ENCODE results near the gene FOXC1. TPM values are rescaled to one million over a fixed set of nuclear protein-coding genes. Genes with fewer than 3 reads are reported as not detected.

The FOXC1 gene
- polyA plus RNA-seq, 2 donors: 1.5 to 2.3 TPM

- H3K9me3 ChIP-seq (ENCODE audit: control insufficient read depth in 2 of 2, insufficient read depth in 1 of 2, low read depth in 1 of 2, low read length in 1 of 2): peaks cover 0 to 9% of the 10 kb centered on the region in 2 donors
- H3K4me3 ChIP-seq (ENCODE audit: low read depth in 1 of 2, low read length in 2 of 2): peak overlapping the region in 1 of 2 donors; percentile 45
- H3K27ac ChIP-seq (ENCODE audit: low read depth in 2 of 2, low read length in 1 of 2): no peak overlapping the region
- WGBS, 2 donors: 70 to 82% methylated on average over 50 of the region's 50 CpGs
- peaks cover 0 to 17% of the 10 kb centered on the region in 2 donors for H3K27me3 ChIP-seq (ENCODE audit: control insufficient read depth in 1 of 2, insufficient read depth in 2 of 2, low read length in 2 of 2)
- peaks cover 0 to 3% of the 10 kb centered on the region in 2 donors for H3K36me3 ChIP-seq (ENCODE audit: control insufficient read depth in 2 of 2, insufficient read depth in 2 of 2, low read length in 1 of 2)
- H3K4me1 ChIP-seq (ENCODE audit: control insufficient read depth in 2 of 2, insufficient read depth in 2 of 2, low read length in 1 of 2): peaks cover 3 to 5% of the 10 kb centered on the region in 2 donors
Observed at GRCh38 chr6:1615151-1615852, 5.6 kb downstream of the FOXC1 start.

GRCh38 chr6:1615853-1616420 is 6.2 kb downstream of the FOXC1 start:
- no peak overlapping the region for H3K27ac ChIP-seq (ENCODE audit: low read depth in 2 of 2, low read length in 1 of 2)
- no peak overlapping the region for H3K4me3 ChIP-seq (ENCODE audit: low read depth in 1 of 2, low read length in 2 of 2)
- peaks cover 0 to 16% of the 10 kb centered on the region in 2 donors for H3K27me3 ChIP-seq (ENCODE audit: control insufficient read depth in 1 of 2, insufficient read depth in 2 of 2, low read length in 2 of 2)
- H3K9me3 ChIP-seq (ENCODE audit: control insufficient read depth in 2 of 2, insufficient read depth in 1 of 2, low read depth in 1 of 2, low read length in 1 of 2): peaks cover 0 to 9% of the 10 kb centered on the region in 2 donors
- H3K36me3 ChIP-seq (ENCODE audit: control insufficient read depth in 2 of 2, insufficient read depth in 2 of 2, low read length in 1 of 2): peaks cover 0 to 3% of the 10 kb centered on the region in 2 donors
- peaks cover 3 to 5% of the 10 kb centered on the region in 2 donors for H3K4me1 ChIP-seq (ENCODE audit: control insufficient read depth in 2 of 2, insufficient read depth in 2 of 2, low read length in 1 of 2)
- 78 to 83% methylated on average over 10 of the region's 10 CpGs for WGBS, 2 donors

- H3K9me3 ChIP-seq (ENCODE audit: control insufficient read depth in 2 of 2, insufficient read depth in 1 of 2, low read depth in 1 of 2, low read length in 1 of 2): peaks cover 0 to 9% of the 10 kb centered on the region in 2 donors
- peaks cover 0 to 3% of the 10 kb centered on the region in 2 donors for H3K36me3 ChIP-seq (ENCODE audit: control insufficient read depth in 2 of 2, insufficient read depth in 2 of 2, low read length in 1 of 2)
- H3K27me3 ChIP-seq (ENCODE audit: control insufficient read depth in 1 of 2, insufficient read depth in 2 of 2, low read length in 2 of 2): peaks cover 0 to 9% of the 10 kb centered on the region in 2 donors
- no peak overlapping the region for H3K4me3 ChIP-seq (ENCODE audit: low read depth in 1 of 2, low read length in 2 of 2)
- H3K27ac ChIP-seq (ENCODE audit: low read depth in 2 of 2, low read length in 1 of 2): no peak overlapping the region
- H3K4me1 ChIP-seq (ENCODE audit: control insufficient read depth in 2 of 2, insufficient read depth in 2 of 2, low read length in 1 of 2): peaks cover 0 to 5% of the 10 kb centered on the region in 2 donors
- 81 to 86% methylated on average over 11 of the region's 11 CpGs for WGBS, 2 donors
Observed at GRCh38 chr6:1616701-1617463, 7.2 kb downstream of the FOXC1 start.

DNA sequence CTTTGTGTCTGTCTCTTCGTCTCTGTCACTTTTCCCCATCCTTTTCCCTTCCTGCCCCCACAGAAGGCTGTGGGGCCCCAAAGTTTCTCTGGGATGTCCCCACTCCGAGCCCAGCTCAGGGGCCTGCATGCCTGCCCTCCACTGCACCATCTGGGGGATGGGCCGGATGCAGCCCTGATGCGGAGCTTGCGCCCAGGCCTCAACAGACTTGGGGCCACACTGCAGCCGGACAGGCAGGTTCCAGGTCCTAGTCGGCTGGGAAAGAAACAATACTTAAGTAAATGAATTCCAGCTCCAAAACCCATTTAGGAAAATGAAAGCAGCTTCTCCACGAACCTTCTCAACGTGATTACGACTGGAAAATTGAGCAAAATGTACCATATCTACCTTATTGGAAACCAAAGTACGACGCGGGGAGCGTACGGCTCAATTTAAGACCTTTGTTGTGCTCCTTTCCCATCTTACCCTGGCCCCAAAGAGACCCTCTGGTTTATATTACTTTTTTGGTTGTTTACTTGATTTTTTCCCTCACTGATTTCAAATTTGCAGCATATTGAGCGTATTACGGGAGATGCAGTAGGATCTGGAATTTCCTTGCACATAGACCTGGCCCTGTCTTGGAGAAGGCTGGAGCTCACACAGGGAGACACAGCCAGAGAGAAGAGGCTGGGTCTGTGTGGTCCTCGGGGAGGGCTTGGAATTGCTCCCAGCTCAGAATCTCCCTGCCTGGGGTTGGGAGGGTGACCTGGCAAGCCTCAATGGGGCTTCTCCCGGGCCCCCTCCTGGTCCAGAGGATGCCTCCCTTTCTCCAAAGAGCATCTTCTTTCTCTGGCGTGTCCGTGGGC is 8.0 kb downstream of the FOXC1 start:
- peaks cover 0 to 7% of the 10 kb centered on the region in 2 donors for H3K36me3 ChIP-seq (ENCODE audit: control insufficient read depth in 2 of 2, insufficient read depth in 2 of 2, low read length in 1 of 2)
- peaks cover 0 to 5% of the 10 kb centered on the region in 2 donors for H3K4me1 ChIP-seq (ENCODE audit: control insufficient read depth in 2 of 2, insufficient read depth in 2 of 2, low read length in 1 of 2)
- peaks cover 0 to 9% of the 10 kb centered on the region in 2 donors for H3K27me3 ChIP-seq (ENCODE audit: control insufficient read depth in 1 of 2, insufficient read depth in 2 of 2, low read length in 2 of 2)
- H3K4me3 ChIP-seq (ENCODE audit: low read depth in 1 of 2, low read length in 2 of 2): no peak overlapping the region
- H3K9me3 ChIP-seq (ENCODE audit: control insufficient read depth in 2 of 2, insufficient read depth in 1 of 2, low read depth in 1 of 2, low read length in 1 of 2): peaks cover 0 to 9% of the 10 kb centered on the region in 2 donors
- no peak overlapping the region for H3K27ac ChIP-seq (ENCODE audit: low read depth in 2 of 2, low read length in 1 of 2)
- 85% methylated on average over 21 of the region's 21 CpGs for WGBS, 2 donors

DNA sequence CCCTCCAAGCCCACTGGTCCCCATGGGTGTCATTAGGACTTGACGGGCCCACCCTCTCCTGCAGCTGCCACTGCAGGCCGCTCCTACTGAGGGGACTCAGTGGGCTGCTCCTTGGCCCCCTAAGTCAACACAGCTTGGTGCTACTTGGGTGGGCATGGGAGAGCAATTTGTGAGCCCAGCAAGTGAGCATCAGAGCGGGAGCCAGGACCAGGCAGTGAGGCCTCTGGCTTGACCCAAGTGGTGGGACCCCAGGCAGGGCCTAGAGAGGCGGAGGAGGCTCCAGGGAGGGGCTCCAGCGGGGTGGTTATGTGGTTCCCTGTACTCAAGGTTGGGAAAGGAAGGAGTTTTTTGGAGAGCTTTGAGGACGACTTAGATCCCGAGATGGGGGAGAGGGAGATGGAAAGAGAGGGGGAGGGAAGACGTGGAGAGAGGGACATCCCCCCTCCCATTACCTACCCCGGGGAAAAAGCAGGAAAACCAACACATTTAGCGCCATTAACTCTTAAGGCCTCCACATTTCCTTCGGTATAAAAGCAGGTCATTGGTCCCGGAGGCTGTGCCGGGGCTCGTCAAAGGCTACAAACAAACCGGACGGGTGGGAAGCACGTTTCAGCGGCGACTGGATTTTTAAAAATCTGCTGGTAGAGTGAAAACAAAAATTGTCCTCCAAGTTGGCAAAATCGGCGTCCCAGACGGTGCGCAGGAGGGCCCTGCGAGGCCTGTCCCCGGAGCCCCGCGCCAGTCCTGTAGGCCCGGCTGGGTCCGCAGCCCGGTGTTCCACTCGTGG is 8.8 kb downstream of the FOXC1 start:
- peaks cover 0 to 9% of the 10 kb centered on the region in 2 donors for H3K27me3 ChIP-seq (ENCODE audit: control insufficient read depth in 1 of 2, insufficient read depth in 2 of 2, low read length in 2 of 2)
- H3K27ac ChIP-seq (ENCODE audit: low read depth in 2 of 2, low read length in 1 of 2): no peak overlapping the region
- H3K36me3 ChIP-seq (ENCODE audit: control insufficient read depth in 2 of 2, insufficient read depth in 2 of 2, low read length in 1 of 2): peaks cover 0 to 7% of the 10 kb centered on the region in 2 donors
- H3K4me3 ChIP-seq (ENCODE audit: low read depth in 1 of 2, low read length in 2 of 2): no peak overlapping the region
- H3K4me1 ChIP-seq (ENCODE audit: control insufficient read depth in 2 of 2, insufficient read depth in 2 of 2, low read length in 1 of 2): peaks cover 0 to 5% of the 10 kb centered on the region in 2 donors
- H3K9me3 ChIP-seq (ENCODE audit: control insufficient read depth in 2 of 2, insufficient read depth in 1 of 2, low read depth in 1 of 2, low read length in 1 of 2): peaks cover 0 to 9% of the 10 kb centered on the region in 2 donors
- WGBS, 2 donors: 84% methylated on average over 30 to 31 of the region's 31 CpGs

GRCh38 chr6:1619098-1619672 is 9.5 kb downstream of the FOXC1 start:
- peaks cover 0 to 8% of the 10 kb centered on the region in 2 donors for H3K9me3 ChIP-seq (ENCODE audit: control insufficient read depth in 2 of 2, insufficient read depth in 1 of 2, low read depth in 1 of 2, low read length in 1 of 2)
- peaks cover 0 to 7% of the 10 kb centered on the region in 2 donors for H3K36me3 ChIP-seq (ENCODE audit: control insufficient read depth in 2 of 2, insufficient read depth in 2 of 2, low read length in 1 of 2)
- peaks cover 0 to 5% of the 10 kb centered on the region in 2 donors for H3K4me1 ChIP-seq (ENCODE audit: control insufficient read depth in 2 of 2, insufficient read depth in 2 of 2, low read length in 1 of 2)
- no peak overlapping the region for H3K4me3 ChIP-seq (ENCODE audit: low read depth in 1 of 2, low read length in 2 of 2)
- H3K27me3 ChIP-seq (ENCODE audit: control insufficient read depth in 1 of 2, insufficient read depth in 2 of 2, low read length in 2 of 2): peaks cover 0 to 4% of the 10 kb centered on the region in 2 donors
- 57 to 58% methylated on average over 40 of the region's 40 CpGs for WGBS, 2 donors
- no peak overlapping the region for H3K27ac ChIP-seq (ENCODE audit: low read depth in 2 of 2, low read length in 1 of 2)

- peaks cover 0 to 4% of the 10 kb centered on the region in 2 donors for H3K9me3 ChIP-seq (ENCODE audit: control insufficient read depth in 2 of 2, insufficient read depth in 1 of 2, low read depth in 1 of 2, low read length in 1 of 2)
- peak overlapping the region; percentile 2 to 33 for H3K4me3 ChIP-seq (ENCODE audit: low read depth in 1 of 2, low read length in 2 of 2)
- H3K27me3 ChIP-seq (ENCODE audit: control insufficient read depth in 1 of 2, insufficient read depth in 2 of 2, low read length in 2 of 2): no peaks in the 10 kb centered on the region
- H3K36me3 ChIP-seq (ENCODE audit: control insufficient read depth in 2 of 2, insufficient read depth in 2 of 2, low read length in 1 of 2): peaks cover 0 to 7% of the 10 kb centered on the region in 2 donors
- 17 to 24% methylated on average over 83 of the region's 83 CpGs for WGBS, 2 donors
- peaks cover 0 to 5% of the 10 kb centered on the region in 2 donors for H3K4me1 ChIP-seq (ENCODE audit: control insufficient read depth in 2 of 2, insufficient read depth in 2 of 2, low read length in 1 of 2)
- no peak overlapping the region for H3K27ac ChIP-seq (ENCODE audit: low read depth in 2 of 2, low read length in 1 of 2)
Observed at GRCh38 chr6:1619673-1620503, 10.2 kb downstream of the FOXC1 start.

Measured in esophagus (tissue), 2 donors.